Measurements from ENCODE around the gene GPATCH2.

DNA sequence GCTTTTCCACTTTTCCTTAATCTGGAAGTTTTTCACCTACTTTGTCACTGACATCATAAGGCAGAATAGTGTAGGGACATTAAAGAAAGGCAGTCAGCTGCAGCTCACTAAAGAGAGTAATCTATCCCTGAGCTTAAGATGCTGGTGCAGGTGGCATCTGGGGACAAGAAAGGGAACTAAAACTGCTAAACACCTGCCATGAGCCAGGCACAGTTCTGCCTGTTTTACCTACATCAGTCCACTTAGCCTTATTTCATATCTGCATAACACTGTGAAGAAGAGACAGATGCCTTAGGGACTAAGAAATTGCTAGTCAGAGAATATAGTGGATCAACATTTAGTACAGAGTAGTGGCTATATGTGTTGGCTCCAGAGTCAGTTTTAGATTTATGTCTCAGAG lies 88.1 kb downstream of the GPATCH2 start:
- TF ChIP-seq, protein P1, sequence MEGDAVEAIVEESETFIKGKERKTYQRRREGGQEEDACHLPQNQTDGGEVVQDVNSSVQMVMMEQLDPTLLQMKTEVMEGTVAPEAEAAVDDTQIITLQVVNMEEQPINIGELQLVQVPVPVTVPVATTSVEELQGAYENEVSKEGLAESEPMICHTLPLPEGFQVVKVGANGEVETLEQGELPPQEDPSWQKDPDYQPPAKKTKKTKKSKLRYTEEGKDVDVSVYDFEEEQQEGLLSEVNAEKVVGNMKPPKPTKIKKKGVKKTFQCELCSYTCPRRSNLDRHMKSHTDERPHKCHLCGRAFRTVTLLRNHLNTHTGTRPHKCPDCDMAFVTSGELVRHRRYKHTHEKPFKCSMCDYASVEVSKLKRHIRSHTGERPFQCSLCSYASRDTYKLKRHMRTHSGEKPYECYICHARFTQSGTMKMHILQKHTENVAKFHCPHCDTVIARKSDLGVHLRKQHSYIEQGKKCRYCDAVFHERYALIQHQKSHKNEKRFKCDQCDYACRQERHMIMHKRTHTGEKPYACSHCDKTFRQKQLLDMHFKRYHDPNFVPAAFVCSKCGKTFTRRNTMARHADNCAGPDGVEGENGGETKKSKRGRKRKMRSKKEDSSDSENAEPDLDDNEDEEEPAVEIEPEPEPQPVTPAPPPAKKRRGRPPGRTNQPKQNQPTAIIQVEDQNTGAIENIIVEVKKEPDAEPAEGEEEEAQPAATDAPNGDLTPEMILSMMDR (IDR thresholded peaks at IDR 0.05 in 2 of 3, conservative IDR thresholded peaks at IDR 0.05 in 1 of 3; ENCODE audit: control insufficient read depth in 2 of 3, extremely low read depth in 1 of 3, insufficient read depth in 1 of 3, low read depth in 3 of 3, low read length in 3 of 3): no peak
- TF ChIP-seq NBN (IDR thresholded peaks at IDR 0.05) (no peak), ZNF384 (IDR thresholded peaks at IDR 0.05; ENCODE audit: borderline replicate concordance, low read depth, low read length) (no peak), EP300 (IDR thresholded peaks at IDR 0.05; ENCODE audit: borderline replicate concordance in 1 of 2, control insufficient read depth in 1 of 2, low read depth in 2 of 2, low read length in 2 of 2) (no peak), FOS (IDR thresholded peaks at IDR 0.05; ENCODE audit: borderline replicate concordance, extremely low read depth, insufficient read length) (no peak)

Data from GM12878 (cell line).